Measurements from ENCODE around the gene SCFD2. TPM values are rescaled to one million over a fixed set of nuclear protein-coding genes. Genes with fewer than 3 reads are reported as not detected.

SCFD2 gene
- polyA plus RNA-seq, 1 donor from 2014 or later, result 5.0 TPM

DNA sequence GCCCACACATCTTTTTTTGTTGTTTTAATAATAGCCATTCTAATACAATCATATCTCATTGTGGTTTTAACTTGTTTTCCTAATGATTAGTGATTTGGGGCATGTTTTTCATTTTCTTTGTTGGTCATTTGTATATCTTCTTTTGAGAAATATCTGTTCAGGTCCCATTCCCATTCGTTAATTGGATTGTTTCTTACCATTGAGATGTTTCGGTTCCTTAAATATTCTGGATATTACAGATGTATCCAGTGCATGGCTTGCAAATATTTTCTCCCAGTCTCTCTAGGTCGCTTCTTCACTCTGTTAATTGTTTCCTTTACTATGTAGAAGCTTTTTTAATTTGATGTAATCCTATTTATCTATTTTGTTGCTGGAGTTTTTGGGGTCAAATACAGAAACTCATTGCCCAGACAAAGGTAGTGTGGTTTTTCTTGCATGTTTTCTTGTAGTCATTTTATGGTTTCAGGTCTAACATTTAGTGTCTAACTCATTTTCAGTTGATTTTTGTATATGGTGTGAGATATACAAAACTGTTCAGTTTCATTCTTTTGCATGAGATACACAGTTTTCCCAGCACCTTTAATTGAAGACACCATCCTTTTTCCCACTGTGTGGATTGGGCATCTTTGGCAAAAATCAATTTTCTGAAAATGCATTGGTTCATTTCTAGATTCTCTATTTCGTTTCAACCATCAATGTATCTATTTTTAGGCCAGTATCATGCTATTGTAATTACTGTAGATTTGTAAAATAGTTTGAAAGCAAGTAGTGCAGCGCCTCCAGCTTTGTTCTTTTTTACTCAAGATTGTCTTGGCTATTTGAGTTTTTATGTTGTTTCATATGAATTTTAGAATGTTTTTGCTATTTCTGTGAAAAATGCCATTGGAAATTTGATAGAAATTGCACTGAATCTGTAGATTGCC is 195.9 kb downstream of the SCFD2 start:
- Histone ChIP-seq H3K4me3 (ENCODE audit: low read length) (no peak overlapping the region), H3F3A (ENCODE audit: insufficient read depth, low read length, poor library complexity, severe bottlenecking) (no peaks in the 10 kb centered on the region), H3K27me3 (ENCODE audit: insufficient read depth, low read depth, low read length) (no peaks in the 10 kb centered on the region), H3K9ac (ENCODE audit: low read length) (no peak overlapping the region), H3K4me2 (ENCODE audit: low read length) (no peak overlapping the region), H3K79me2 (replicated peaks; ENCODE audit: insufficient read depth, low read length) (no peaks in the 10 kb centered on the region), H4K20me1 (ENCODE audit: insufficient read depth) (no peaks in the 10 kb centered on the region), H3K9me2 (ENCODE audit: insufficient read depth, low read length) (no peaks in the 10 kb centered on the region), H3K9me3 (ENCODE audit: low read length) (no peaks in the 10 kb centered on the region), H3K27ac (ENCODE audit: low read length) (no peak overlapping the region), H2AFZ (ENCODE audit: low read depth, low read length) (no peak overlapping the region), H3K36me3 (ENCODE audit: insufficient read depth, low read length) (no peaks in the 10 kb centered on the region)
- no peak for TF ChIP-seq EP300 (conservative IDR thresholded peaks at IDR 0.05; ENCODE audit: poor library complexity, severe bottlenecking)
- TF ChIP-seq REST (IDR thresholded peaks at IDR 0.05; ENCODE audit: borderline replicate concordance), result no peak
- TF ChIP-seq POLR2AphosphoS5 (IDR thresholded peaks at IDR 0.05), result no peak
- TF ChIP-seq, protein P1, sequence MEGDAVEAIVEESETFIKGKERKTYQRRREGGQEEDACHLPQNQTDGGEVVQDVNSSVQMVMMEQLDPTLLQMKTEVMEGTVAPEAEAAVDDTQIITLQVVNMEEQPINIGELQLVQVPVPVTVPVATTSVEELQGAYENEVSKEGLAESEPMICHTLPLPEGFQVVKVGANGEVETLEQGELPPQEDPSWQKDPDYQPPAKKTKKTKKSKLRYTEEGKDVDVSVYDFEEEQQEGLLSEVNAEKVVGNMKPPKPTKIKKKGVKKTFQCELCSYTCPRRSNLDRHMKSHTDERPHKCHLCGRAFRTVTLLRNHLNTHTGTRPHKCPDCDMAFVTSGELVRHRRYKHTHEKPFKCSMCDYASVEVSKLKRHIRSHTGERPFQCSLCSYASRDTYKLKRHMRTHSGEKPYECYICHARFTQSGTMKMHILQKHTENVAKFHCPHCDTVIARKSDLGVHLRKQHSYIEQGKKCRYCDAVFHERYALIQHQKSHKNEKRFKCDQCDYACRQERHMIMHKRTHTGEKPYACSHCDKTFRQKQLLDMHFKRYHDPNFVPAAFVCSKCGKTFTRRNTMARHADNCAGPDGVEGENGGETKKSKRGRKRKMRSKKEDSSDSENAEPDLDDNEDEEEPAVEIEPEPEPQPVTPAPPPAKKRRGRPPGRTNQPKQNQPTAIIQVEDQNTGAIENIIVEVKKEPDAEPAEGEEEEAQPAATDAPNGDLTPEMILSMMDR (IDR thresholded peaks at IDR 0.05; ENCODE audit: poor library complexity, severe bottlenecking), result no peak
- no peak for TF ChIP-seq SMC3 (conservative IDR thresholded peaks at IDR 0.05; ENCODE audit: poor library complexity)
- no peak for TF ChIP-seq MXI1 (conservative IDR thresholded peaks at IDR 0.05; ENCODE audit: poor library complexity, severe bottlenecking)
- TF ChIP-seq RAD21 (conservative IDR thresholded peaks at IDR 0.05), result no peak
- no peak for TF ChIP-seq TAF1 (IDR thresholded peaks at IDR 0.05; ENCODE audit: low read depth)
- TF ChIP-seq EZH2 (IDR thresholded peaks at IDR 0.05; ENCODE audit: borderline replicate concordance, insufficient read depth, low read length, poor library complexity, severe bottlenecking), result no peak

GRCh38 chr4:53168228-53168627 is 197.6 kb downstream of the SCFD2 start:
- Histone ChIP-seq H2AFZ (ENCODE audit: low read depth, low read length) (no peak overlapping the region), H3K4me2 (ENCODE audit: low read length) (no peak overlapping the region), H3K9ac (ENCODE audit: low read length) (no peak overlapping the region), H4K20me1 (ENCODE audit: insufficient read depth) (no peaks in the 10 kb centered on the region), H3F3A (ENCODE audit: insufficient read depth, low read length, poor library complexity, severe bottlenecking) (no peaks in the 10 kb centered on the region), H3K9me2 (ENCODE audit: insufficient read depth, low read length) (no peaks in the 10 kb centered on the region), H3K79me2 (replicated peaks; ENCODE audit: insufficient read depth, low read length) (no peaks in the 10 kb centered on the region), H3K27ac (ENCODE audit: low read length) (no peak overlapping the region), H3K36me3 (ENCODE audit: insufficient read depth, low read length) (no peaks in the 10 kb centered on the region), H3K9me3 (ENCODE audit: low read length) (no peaks in the 10 kb centered on the region), H3K27me3 (ENCODE audit: insufficient read depth, low read depth, low read length) (no peaks in the 10 kb centered on the region), H3K4me3 (ENCODE audit: low read length) (no peak overlapping the region)
- TF ChIP-seq, protein P1 (IDR thresholded peaks at IDR 0.05; ENCODE audit: poor library complexity, severe bottlenecking), result no peak
- no peak for TF ChIP-seq MXI1 (conservative IDR thresholded peaks at IDR 0.05; ENCODE audit: poor library complexity, severe bottlenecking)
- TF ChIP-seq RAD21 (conservative IDR thresholded peaks at IDR 0.05), result no peak
- TF ChIP-seq REST (IDR thresholded peaks at IDR 0.05; ENCODE audit: borderline replicate concordance), result no peak
- TF ChIP-seq POLR2AphosphoS5 (IDR thresholded peaks at IDR 0.05), result no peak
- TF ChIP-seq EP300 (conservative IDR thresholded peaks at IDR 0.05; ENCODE audit: poor library complexity, severe bottlenecking), result no peak
- no peak for TF ChIP-seq EZH2 (IDR thresholded peaks at IDR 0.05; ENCODE audit: borderline replicate concordance, insufficient read depth, low read length, poor library complexity, severe bottlenecking)
